Sigmoid colon (tissue), 4 donors: ENCODE results near the gene PGP.
A peak's percentile ranks its signal among the peaks of the same experiment; 100 is the strongest.

Experiments
- CTCF ChIP-seq, 4 experiments: fragments of 450-650 bp in 3 of 4; fragments of 200-600 bp in 1 of 4; IDR thresholded peaks; one replicate each; pipeline ENCODE4 v1.5.1; 2016 to 2019; ENCODE audit warnings: antibody characterized with exemption in 4 of 4, mild to moderate bottlenecking in 3 of 4, moderate library complexity in 2 of 4
- EP300 ChIP-seq, 4 donors: sonication (generic); formaldehyde crosslinking; IDR thresholded peaks; one replicate each; pipeline ENCODE4 v1.6.1; 2017; ENCODE audit warnings: antibody characterized with exemption in 4 of 4
- POLR2A ChIP-seq, 2 donors: fragments of 450-650 bp; IDR thresholded peaks; one replicate each; pipeline ENCODE4 v1.6.1; 2016; ENCODE audit warnings: antibody characterized with exemption in 2 of 2, mild to moderate bottlenecking in 2 of 2, moderate library complexity in 2 of 2
- POLR2AphosphoS5 ChIP-seq, 4 donors: sonication (generic); formaldehyde crosslinking; IDR thresholded peaks; one replicate each; pipeline ENCODE4 v1.6.1; 2017; ENCODE audit warnings: antibody characterized with exemption in 4 of 4

DNA sequence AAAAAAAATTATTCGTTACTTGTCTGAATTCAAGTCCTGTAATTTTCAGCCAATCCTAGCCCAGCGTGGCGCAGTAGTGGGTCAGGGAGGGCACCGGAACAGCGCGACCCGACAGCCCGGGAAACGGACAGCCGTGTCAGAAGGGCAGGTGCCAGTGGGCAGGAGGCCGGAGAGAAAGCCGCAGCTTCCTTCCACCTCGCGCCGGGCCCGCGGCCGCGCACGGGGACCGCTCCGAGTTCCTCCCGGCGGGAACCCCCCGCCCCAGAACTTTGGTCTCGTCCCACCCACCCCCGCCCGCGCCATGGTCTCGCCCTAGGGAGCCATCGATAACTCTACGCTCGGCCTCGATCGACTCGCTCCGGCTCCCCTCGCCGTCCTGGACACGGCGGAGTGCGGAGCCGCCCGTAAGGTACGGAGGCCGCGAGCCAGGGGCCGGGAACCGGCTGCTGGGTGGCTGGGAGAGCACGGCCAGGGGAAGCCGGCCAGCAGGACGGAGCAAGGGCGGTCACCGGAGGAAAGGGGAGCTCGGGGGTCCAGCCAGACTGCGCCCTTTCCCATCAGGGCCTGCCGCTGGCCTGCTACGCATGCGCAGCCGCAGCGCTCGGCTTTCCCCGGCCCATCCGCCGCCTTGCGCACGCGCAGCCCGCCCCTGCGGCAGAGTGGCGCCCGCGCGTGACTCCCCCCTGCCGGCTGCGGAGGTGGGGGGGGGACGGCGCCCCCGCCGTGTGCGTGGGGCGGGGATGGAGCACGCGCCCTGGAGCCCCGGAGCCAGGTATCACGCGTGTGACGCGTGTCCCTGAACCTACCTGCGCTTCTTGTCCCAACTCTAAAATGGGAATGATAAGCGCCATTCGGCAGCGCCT, 9.3 kb downstream of the PGP start, which contains the start of gene MLST8:
- TF ChIP-seq CTCF (IDR thresholded peaks at IDR 0.05) (no peak), EP300 (IDR thresholded peaks at IDR 0.05) (peak in 1 of 4 donors; percentile 8), POLR2A (IDR thresholded peaks at IDR 0.05) (peak; percentile 54 to 71), POLR2AphosphoS5 (IDR thresholded peaks at IDR 0.05) (peak; percentile 76 to 97 (median 88))
